Prostate gland (tissue), 2 donors: ENCODE data around the gene SYT17.

ENCODE experiments used
- CTCF ChIP-seq, 4 experiments: fragments of 200-600 bp in 2 of 4; fragments of 450-650 bp in 2 of 4; sonication (generic) in 2 of 4; IDR thresholded peaks; 1 replicate in 3 of 4; 2 replicates in 1 of 4; pipeline ENCODE4 v1.5.1; 2016 to 2019; ENCODE audit warnings: antibody characterized with exemption in 4 of 4, mild to moderate bottlenecking in 2 of 4, moderate library complexity in 2 of 4
- POLR2A ChIP-seq: fragments of 450-650 bp; IDR thresholded peaks from one replicate; pipeline ENCODE4 v1.6.1; 2016; ENCODE audit warnings: antibody characterized with exemption, mild to moderate bottlenecking
- POLR2AphosphoS5 ChIP-seq: sonication (generic); formaldehyde crosslinking; IDR thresholded peaks from one replicate; pipeline ENCODE4 v1.6.1; 2017; ENCODE audit warnings: antibody characterized with exemption

DNA sequence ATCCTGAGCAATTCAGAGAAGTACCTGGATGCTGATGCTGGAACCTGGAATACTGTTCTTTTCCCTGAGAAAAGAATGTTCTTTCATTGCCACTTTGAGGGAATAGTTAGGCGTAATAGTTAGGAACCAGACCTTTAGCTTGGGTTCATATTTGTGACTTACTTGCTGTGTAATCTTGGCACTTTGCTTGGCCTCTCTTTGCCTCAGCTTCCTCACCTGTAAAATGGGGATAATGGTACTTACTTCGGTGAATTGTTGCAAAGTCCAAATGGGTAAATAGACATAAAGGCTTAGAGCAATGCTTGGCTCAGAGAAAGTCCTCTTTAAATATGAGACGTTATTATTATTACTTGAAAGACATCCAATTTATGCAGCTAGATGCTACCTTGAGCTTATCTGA, 62.5 kb downstream of the SYT17 start:
- TF ChIP-seq CTCF (IDR thresholded peaks at IDR 0.05) (no peak), POLR2A (no peak), POLR2AphosphoS5 (no peak)
